GM18907 (cell line): Measurements from ENCODE around the gene XK.
"Not testable (repeated sequence)": the region's sequence is repeated elsewhere in the genome, so short reads cannot be mapped to it uniquely, and the experiment has no call there.

Experiments used
- ATAC-seq: cut with Tn5 transposase; IDR thresholded peaks from one replicate; pipeline ENCODE4 v1.9.1; 2021; ENCODE audit warnings: mild to moderate bottlenecking, moderate library complexity; ENCODE audit not compliant: unreplicated experiment

The XK gene, protein sequence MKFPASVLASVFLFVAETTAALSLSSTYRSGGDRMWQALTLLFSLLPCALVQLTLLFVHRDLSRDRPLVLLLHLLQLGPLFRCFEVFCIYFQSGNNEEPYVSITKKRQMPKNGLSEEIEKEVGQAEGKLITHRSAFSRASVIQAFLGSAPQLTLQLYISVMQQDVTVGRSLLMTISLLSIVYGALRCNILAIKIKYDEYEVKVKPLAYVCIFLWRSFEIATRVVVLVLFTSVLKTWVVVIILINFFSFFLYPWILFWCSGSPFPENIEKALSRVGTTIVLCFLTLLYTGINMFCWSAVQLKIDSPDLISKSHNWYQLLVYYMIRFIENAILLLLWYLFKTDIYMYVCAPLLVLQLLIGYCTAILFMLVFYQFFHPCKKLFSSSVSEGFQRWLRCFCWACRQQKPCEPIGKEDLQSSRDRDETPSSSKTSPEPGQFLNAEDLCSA

DNA sequence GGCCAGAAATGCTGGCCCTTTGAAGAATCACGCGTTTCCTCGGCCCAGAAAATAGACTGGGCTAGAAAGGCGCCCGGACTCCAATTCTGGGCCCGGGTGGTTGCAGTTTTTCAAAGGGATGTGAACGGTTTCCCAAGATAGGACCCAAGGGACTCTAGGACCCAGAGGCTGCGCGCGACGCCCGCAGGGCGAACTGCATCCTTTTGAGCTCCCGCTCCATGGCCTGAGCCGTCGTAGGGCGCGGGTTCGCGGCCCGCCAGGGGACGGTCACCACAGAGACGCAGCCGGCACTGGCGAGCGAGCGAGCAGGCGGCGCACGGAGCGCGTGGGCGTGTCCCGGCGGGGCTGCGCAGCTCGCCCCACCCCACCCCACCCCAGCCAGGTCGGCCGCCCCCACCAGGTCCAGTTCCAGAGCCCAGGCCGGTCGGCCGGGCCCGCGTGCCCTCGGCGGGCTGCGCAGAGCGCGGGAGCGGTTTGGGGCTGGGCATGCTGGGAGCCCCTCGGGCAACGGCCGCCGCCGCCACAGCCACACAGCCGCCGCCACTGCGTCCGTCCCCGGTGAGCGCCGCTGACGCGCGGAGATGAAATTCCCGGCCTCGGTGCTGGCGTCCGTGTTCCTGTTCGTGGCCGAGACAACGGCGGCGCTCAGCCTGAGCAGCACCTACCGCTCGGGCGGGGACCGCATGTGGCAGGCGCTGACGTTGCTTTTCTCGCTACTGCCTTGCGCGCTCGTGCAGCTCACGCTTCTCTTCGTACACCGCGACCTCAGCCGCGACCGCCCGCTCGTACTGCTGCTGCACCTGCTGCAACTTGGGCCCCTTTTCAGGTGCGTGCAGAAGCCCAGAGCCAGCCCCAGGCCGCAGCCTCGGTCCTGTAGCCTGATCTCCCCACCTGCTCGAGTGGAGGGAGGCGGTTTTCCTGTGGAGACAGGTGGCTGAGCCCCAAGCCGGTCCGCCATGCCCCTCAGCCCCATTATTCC, at the start of gene XK:
Gene XK (plus strand): TSS at position 411 of the 979 bp plus-strand sequence. CDS start 171 bp downstream, at position 582.
- peak; percentile 61 for ATAC-seq

DNA sequence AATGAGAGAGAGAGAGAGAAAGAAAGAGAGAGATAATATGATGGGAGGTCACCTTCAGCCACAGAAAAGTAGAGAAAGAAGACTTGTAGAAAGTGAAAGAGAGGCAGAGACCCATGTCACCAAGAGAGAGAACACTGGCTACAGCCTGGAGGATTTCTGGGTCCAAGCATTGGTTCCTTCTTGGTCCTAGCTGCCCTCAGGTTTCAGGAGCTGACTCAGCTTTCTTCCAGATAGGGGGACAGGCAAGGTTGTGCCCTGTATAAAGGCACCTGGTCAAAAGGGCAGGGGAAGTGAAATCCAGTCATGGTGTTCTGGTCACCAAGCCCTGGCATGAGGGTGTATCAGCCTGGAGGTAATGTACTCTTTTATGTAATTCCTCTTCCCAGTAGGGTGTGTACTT, 47.5 kb upstream of the XK start:
- no peak for ATAC-seq

DNA sequence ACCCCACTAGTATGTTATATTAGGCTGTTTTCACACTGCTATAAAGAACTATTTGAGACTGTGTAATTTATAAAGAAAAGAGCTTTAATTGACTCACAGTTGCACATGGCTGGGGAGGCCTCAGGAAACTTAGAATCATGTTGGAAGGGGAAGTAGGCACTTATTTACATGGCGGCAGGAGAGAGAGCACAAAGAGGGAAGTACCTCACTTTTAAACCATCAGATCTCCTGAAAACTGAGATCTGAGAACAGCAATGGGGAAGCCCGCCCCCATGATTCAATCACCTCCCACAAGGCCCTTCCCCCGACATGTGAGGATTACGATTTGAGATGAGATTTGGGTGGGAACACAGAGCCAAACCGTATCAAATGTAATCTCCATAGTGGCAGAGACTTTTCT, 45.4 kb upstream of the XK start:
- ATAC-seq, result no peak

DNA sequence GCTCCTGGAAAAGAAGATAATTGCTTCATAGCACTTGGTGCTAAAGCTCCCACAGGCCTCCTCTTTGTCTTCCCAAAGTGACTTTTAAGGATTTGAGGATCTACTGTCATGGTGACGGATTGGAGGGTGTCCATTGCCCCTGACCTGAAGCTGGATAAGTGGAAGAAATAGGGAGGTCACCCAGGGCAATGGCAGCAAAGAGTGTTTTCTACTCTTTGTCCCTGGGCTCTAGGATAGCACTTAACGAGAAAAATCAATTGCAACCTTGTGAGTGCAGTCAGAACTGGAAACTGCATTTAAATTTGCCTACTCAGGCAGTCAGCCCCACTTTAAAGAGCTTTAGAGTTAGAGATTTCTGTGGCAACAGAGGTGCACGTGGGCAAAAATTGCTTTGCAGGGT, 43.7 kb upstream of the XK start:
- no peak for ATAC-seq

DNA sequence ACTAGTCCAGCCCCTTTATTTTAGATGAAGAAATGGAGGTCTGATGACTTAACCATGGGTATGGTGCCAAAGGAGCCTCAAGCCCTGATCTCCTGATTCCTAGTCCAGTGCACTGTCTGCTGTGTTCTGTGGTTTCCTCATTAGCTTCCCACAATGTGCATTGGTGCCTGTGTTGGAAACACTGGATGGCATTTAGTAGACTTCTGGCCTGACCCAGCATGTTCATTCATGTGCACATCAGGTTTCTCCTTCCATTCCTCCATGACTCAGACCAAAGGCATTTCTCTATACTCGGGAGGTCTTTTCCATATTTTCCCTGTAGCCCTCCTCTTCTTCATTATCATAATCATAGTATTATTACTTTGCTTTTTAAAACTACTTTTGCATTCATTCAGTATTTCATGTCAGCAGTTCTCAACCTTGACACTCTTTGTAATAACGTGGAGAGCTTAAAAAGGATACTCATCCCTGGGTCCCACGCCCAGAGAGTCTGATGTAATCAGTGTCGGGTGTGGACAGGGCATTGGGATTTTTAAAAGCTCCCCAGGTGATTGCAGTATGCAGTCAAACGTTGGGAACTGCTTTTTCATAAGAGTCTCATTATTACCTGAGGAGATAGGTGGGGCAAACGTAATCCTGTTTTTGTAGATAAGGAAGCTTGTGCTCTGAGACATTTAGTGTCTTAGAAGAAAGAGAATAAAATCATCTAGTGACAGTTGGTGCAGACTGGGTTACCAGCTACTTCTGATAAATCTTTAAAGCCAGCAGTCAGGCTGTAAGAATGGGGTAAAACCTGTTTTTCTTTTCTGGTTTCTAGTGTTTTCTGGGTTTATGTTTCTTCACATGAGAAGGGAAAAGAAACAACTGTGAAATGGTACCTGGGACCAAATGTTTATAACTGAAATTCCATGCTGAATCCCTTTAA, 40.9 kb upstream of the XK start:
- no peak for ATAC-seq

DNA sequence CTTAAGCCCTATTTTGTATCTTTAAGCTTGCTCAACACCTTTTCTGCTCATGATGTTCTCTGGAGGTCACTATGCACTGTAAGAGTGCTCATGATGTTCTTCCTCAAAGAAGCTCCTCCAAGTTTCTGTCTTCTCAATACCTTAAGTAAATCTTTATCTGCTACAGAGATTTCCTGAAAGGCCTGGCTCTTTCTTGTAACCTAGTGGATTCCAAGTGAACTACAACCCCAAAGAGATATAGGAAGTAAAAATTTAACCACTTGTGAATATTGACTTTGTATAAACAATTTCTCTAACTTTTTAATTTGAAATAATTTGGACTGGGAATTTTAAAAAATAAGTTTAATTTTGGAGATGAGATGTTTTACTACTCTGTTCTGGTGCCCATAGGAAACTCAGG, 39.3 kb upstream of the XK start:
- ATAC-seq, result no peak

DNA sequence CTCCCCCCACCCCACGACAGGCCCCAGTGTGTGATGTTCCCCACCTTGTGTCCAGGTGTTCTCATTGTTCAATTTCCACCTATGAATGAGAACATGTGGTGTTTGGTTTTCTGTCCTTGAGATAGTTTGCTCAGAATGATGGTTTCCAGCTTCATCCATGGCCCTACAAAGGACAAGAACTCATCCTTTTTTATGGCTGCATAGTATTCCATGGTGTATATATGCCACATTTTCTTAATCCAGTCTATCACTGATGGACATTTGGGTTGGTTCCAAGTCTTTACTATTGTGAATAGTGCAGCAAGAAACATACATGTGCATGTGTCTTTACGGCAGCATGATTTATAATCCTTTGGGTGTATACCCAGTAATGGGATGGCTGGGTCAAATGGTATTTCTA, 34.7 kb upstream of the XK start:
- not testable (repeated sequence) for ATAC-seq

DNA sequence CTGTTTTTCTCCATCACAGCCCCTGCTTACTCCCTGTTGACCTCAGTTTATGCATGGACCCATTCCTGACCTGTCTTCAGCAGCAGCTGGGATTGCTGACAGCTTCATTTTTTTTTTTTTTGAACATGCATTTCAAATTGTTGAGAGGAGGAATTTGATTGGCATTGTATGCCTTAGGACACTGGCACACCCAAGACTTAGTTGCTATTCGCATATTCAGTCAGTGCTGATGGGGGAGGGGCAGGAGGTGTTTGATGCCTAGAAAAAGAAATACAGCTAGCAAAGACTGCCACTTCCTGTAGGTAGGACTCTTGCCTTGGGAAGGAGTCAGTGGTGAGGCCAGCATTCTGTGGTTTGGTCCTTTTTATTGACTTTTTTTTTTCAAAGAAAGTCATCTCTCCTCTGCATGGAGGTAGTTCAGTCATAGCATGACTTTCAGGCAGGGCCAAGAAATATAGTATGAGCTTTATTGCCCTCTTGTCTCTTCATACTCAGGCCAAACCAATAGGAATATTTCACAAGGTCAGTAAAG, 33.6 kb upstream of the XK start:
- no peak for ATAC-seq

DNA sequence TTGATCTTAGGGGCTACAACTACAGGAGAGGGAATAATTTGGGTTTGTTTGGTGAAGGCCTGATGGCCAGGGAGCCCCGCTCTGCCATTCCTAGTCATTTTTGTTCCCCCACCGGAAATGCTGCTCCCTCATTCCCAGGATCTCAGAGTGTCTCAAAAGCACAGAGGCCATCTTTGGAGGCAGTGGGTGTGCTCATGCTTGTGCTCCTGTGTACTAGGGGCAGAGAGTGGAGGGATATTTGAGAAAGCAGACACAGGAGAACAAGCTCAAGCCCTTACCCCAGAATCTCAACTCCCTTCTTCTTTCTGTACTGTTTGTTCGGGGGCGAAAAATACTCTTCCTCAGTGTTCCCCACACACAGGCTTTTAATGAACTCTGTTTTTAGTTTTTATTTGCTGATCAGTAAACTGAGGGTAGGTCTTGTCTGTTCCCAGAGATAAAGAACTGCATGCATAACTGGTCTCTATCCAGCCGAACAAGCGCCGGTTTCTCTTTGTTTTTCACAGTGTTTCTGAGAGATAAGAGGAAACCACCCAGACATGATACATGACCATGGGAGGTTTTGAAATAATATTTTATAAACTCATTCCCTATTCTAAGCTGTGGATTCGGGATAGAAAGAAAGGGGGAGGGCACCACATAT, 32.9 kb upstream of the XK start:
- ATAC-seq, result no peak

DNA sequence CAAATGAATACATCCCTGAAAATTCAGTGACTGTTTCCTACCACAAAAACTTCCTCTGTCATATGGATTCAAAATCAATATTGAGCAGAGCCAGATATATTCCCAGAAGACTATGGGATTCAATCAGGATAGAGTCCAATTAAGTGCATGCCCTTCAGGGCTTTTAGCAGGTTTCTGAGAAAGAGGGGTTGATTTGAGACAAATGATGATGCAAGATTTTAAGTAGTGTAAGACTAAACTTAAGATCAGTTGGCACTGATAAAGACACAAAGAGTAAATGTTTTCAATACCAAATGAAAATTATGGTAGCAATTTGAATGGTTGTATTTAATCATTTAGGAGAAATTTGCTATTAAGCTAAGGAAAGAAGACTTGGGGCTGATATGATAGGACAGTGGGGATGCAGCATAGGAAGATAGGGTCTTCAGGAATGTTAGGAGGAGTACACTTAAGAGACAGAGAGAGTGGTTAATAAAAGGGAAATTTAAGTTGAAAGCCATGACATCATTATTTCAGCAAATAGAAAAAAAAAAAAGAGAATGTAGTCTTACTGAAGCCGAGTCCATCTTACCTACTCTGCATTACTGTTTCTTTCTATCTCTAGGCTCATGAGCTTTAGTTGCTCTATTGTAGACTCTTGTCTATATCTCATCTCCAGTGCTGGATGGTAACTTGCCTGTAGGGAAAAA, 32.0 kb upstream of the XK start:
- ATAC-seq, result no peak

DNA sequence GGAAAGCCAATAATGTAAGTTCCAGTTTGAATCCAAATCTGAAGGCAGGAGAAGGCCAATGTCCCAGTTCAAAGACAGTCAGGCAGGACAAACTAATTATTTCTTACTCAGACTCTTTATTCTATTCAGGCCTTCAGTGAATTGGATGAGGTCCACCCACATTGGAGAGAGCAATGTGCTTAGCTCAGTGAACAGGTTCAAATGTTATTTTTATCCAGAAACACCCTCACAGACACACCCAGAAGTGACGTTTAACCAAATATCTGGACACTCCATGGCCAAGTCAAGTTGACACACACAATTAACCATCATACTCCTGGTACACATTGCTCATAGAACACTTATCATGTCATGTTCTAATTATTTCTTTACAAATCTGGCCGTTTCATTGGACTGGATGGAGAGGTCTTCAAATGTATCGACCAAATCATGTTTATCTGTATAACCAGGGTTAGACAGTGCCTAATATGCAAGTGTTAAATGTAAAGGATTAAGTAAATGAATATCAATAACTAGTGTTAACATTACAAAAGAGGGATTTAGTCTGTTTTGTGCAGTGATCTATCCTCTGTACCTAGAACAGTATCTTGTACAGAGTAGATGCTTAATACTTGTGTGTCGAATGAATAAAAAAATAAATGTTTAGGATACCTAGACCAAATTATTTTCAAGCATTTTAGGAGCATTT, 27.1 kb upstream of the XK start:
- no peak for ATAC-seq

DNA sequence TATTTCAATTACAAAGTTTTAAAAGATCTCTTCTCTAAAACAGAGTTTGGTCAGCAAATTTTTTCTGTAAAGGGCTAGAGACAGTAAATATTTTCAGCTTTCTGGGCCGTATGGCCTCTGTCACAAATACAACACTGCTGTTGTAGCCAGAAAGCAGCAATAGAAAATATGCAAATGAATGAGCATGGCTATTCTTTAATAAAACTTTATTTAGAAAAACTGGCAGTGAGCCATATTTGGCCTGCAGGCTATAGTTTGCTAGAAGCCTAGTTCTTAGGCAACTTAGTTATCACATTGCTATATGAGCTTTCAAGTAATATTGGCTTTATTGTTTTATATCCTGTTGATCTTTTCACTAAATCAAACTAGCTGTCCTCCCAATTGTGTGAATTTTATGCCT, 26.5 kb upstream of the XK start:
- no peak for ATAC-seq

DNA sequence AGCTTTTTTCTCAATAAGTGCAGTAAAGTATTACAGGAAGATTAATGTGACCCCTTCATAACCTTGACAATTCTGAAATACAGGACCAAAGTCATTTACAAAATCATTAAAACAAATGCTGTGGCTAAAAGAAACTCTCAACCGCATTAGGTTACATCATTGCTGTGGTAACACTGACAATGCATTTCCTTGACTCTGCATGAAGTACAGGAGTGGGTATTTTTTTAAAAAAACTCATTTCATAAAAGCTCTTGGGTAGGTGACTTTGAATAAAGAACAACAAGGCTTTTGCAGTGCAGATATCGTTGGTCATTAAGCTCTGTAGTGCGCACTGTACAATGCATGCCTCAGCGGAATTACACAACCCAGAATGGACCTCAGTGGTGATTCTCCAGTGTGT, 23.4 kb upstream of the XK start:
- ATAC-seq, result no peak

DNA sequence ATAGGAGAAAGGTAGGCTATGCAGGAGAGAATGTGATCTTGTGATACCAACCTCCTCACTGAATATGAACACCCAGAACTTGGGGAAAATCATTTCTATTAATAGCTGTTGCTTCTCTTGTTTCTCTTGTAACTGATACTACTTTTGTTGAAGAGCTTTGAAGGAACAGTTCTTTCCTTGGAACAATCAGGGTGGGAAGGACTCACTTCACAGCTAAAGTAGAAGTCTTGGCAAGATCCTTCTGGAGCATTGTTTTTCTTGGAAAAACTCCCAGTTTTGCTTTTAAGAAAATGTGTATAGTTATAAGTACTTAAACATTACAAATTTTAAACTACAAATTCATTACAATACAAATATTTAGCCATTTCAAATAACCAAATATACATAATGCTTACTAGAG, 19.1 kb upstream of the XK start:
- no peak for ATAC-seq

DNA sequence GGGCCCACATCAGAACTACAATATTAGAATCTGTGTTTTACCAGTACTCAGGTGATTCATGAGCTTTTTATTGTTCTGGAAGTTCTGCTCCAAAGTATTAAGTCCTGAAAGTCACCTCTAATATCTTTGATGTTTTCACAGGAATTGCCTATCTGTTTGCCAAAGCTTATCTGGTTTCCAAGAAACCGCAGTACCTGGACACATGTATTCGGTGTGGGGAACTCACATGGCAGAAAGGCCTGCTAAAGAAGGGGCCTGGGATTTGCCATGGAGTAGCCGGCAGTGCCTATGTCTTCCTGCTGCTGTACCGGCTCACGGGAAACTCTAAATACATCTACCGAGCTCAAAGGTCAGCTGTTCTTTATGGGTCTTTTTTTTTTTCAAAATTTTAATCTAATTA, 18.4 kb upstream of the XK start:
- ATAC-seq, result no peak

DNA sequence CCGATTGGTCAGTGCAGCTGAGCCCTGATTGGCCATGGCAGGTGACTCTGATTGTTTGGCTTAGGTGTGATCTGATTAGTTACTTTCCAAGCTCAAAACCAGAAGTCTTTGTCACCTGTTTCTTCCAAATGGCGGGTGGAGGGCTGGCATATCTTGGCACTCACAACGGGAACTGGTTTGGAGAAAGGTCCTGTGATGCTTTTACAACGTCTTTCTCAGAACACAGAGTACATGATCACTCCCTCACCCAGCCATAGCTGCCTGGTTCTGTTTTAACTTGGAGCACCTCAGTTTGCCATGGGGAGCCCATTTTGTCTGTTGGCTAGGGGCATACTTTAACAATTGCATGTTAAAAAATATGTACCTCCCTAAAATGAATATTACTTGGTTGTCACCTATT, 13.0 kb upstream of the XK start:
- no peak for ATAC-seq

DNA sequence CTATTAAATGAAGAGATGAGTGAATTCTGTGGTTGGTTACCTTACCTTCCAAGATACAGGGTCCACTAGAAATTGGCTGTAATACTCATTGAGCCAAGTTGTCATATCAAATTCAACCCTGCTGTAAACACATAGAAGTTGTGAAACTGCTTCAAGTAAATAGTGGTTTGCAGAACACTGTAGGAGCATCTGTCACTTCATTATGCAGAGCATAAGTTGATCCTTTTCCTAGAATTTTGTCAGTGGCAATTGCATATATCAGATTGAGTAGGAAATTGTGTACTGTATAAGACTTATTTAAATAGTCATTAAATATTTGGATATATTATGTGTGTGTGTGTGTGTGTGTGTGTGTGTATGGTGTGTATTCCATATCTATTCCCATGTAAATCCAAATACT, 8.8 kb upstream of the XK start:
- no peak for ATAC-seq

DNA sequence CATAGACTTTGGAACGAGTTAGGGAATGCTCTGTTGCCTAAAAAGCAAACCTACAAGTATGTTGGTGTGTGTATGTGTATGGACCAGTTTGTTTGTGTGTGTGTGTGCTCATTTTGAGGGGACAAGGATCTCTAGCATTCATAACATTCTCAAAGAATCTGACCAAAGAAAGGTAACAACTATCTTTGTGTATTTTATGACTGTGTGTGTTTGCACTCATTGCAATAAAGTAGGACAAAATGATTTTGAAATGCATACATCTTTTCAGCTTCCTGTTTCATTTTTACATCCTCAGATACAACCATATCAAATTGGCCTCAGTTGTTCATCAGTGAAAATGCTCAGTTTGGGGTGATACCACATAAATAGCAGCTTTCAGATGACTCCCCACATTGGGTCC, 8.3 kb upstream of the XK start:
- no peak for ATAC-seq

DNA sequence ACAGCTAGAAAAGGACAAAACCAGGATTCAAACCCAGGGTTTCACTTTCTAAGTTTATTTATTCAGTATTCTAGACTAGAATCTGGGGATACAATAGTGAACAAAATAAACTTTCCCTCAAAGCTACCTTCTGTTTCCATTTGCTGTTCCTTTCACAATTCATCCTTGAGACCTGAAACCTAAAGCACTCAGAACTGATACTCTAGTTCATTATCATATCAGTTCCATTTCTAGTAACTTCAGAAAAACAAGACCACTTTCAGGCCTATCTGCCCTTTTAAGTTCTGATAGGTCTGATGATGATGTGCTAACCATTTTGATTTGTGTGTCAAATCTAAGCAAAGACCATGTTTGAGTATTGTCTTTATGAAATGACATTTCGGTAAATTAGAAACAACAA, 7.8 kb upstream of the XK start:
- no peak for ATAC-seq
